CD4-positive, alpha-beta T cell treated with Interleukin-4 for 4 hours (primary cell): ENCODE measurements around the gene POFUT2.
A peak's percentile ranks its signal among the peaks of the same experiment; 100 is the strongest.
"Not testable (repeated sequence)": the region's sequence is repeated elsewhere in the genome, so short reads cannot be mapped to it uniquely, and the experiment has no call there.

Experiments
- DNase-seq: peaks from one replicate; pipeline ENCODE4 v3.0.0-alpha.2; 2020

The POFUT2 gene

GRCh38 chr21:45309069-45309986 is 21.6 kb upstream of the POFUT2 start:
- peak; percentile 25 for DNase-seq

GRCh38 chr21:45308194-45309068 is 20.7 kb upstream of the POFUT2 start:
- DNase-seq: no peak

- DNase-seq: not testable (repeated sequence)
Measured at GRCh38 chr21:45307597-45308158, 20.0 kb upstream of the POFUT2 start.

- no peak for DNase-seq
Measured at GRCh38 chr21:45306832-45307571, 19.3 kb upstream of the POFUT2 start.

GRCh38 chr21:45306453-45306831 is 18.7 kb upstream of the POFUT2 start:
- DNase-seq: no peak

GRCh38 chr21:45305836-45306235 is 18.1 kb upstream of the POFUT2 start:
- no peak for DNase-seq

GRCh38 chr21:45304945-45305344 is 17.2 kb upstream of the POFUT2 start:
- peak; percentile 33 for DNase-seq

GRCh38 chr21:45304476-45304830 is 16.8 kb upstream of the POFUT2 start:
- no peak for DNase-seq

GRCh38 chr21:45303751-45304475 is 16.2 kb upstream of the POFUT2 start:
- DNase-seq: no peak

- no peak for DNase-seq
Measured at GRCh38 chr21:45303091-45303615, 15.5 kb upstream of the POFUT2 start.

- DNase-seq: peak; percentile 66
Measured at GRCh38 chr21:45302082-45303061, 14.7 kb upstream of the POFUT2 start.

GRCh38 chr21:45301521-45302081 is 13.9 kb upstream of the POFUT2 start:
- no peak for DNase-seq

GRCh38 chr21:45300786-45301520 is 13.3 kb upstream of the POFUT2 start:
- DNase-seq: no peak

GRCh38 chr21:45299864-45300785 is 12.4 kb upstream of the POFUT2 start:
- DNase-seq: no peak

- DNase-seq: no peak
Measured at GRCh38 chr21:45299026-45299863, 11.6 kb upstream of the POFUT2 start.

- no peak for DNase-seq
Measured at GRCh38 chr21:45297869-45298268, 10.2 kb upstream of the POFUT2 start.

- no peak for DNase-seq
Measured at GRCh38 chr21:45297329-45297728, 9.6 kb upstream of the POFUT2 start.
